Fibroblast of villous mesenchyme (primary cell): Measurements from ENCODE around the gene NR1I2. TPM values are rescaled to one million over a fixed set of nuclear protein-coding genes. Genes with fewer than 3 reads are reported as not detected.

ENCODE experiments used
- DNase-seq: peaks from one replicate; pipeline ENCODE4 v3.0.0-alpha.2; 2010; ENCODE audit warnings: low read depth
- H3K4me3 ChIP-seq: 2 replicates; pipeline ENCODE4 v1.5.1; 2011; ENCODE audit warnings: low read depth, mild to moderate bottlenecking, low read length
- CTCF ChIP-seq: IDR thresholded peaks from 2 replicates; pipeline ENCODE4 v1.5.1; 2012; ENCODE audit warnings: low read depth, mild to moderate bottlenecking, low read length; ENCODE audit not compliant: insufficient read depth
- total RNA-seq: library from RNA; depleted of rRNA; stranded (reverse); fragments of >200 nt; gene quantifications from 2 replicates; pipeline ENCODE4 v1.2.3, GENCODE V29; 2012

Gene NR1I2
- total RNA-seq, 1 donor: under 0.01 TPM

GRCh38 chr3:119800844-119801243, 18.9 kb downstream of the NR1I2 start:
- no peak for TF ChIP-seq CTCF
- no peak for DNase-seq
- H3K4me3 ChIP-seq: no peak overlapping the region

DNA sequence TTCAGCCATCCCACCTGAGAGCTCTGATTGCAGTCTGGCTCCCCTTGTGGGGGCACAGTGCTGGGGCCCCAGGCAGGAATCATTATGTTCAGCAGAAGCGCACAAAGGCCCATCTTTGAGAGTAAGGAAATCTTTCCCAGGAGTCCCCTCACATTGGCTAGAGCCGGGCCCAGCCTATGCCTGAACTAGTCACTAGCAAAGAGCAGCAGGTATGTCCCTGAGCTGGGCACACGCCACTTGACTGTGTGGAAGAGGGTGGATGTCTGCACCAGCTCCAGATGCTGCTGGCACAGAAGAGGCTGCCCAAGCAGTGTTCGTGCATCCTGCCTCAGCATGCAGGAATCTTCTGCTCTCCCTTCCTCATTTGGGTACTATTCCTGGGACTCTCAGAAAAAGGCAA, 26.3 kb downstream of the NR1I2 start:
- DNase-seq: no peak
- TF ChIP-seq CTCF: no peak

DNA sequence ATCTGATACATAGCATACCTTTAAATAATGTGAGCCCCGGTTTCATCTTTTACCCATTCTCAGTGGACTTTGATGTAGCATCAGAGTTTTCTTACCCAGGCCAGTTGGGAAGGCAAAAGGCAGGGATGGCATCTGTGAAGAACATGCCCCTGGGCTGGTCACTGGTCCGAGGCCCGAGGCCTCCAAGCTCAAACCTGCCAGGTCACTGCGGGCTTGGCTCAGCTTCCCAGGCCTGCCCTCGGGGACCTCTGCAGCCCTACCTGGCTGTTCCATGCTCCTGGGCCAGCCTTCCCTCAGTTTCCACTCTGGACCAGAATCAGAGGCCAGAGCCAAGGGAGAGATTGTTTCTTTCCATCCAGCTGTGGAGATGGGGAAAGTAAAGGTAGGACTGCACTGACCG, 26.9 kb downstream of the NR1I2 start:
- H3K4me3 ChIP-seq: no peak overlapping the region
- DNase-seq: no peak
- no peak for TF ChIP-seq CTCF

More for the DNA sequence above, 26.3 kb downstream of the NR1I2 start:
- H3K4me3 ChIP-seq: no peak overlapping the region

- H3K4me3 ChIP-seq: peak overlapping the region; percentile 46
- TF ChIP-seq CTCF: no peak
- no peak for DNase-seq
Measured at GRCh38 chr3:119809249-119810017, 27.5 kb downstream of the NR1I2 start.

DNA sequence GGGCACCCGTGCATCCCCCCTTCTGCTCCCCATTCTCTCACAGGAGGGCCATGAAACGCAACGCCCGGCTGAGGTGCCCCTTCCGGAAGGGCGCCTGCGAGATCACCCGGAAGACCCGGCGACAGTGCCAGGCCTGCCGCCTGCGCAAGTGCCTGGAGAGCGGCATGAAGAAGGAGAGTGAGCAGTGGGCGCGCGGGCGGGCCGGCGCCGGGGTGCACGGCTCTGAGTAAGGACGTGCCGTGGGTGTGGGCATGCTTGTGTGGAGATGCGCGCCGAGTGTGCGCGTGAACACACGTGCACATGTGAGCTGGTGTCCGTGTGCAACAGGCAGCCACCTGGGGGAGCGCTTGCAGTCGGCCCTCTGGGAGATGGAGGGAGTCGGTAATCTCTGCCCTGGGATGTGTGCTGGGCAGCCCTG, 28.1 kb downstream of the NR1I2 start:
- peak; percentile 9 for DNase-seq
- TF ChIP-seq CTCF: peak; percentile 27
- H3K4me3 ChIP-seq: peak overlapping the region; percentile 46

- no peak overlapping the region for H3K4me3 ChIP-seq
- no peak for DNase-seq
- TF ChIP-seq CTCF: no peak
Measured at GRCh38 chr3:119812491-119813058, 30.7 kb downstream of the NR1I2 start.
